SK-N-SH treated with all-trans-retinoic acid at 6 μM for 48 hours (cell line): ENCODE results near the gene PRCC.

Source experiments
- CSDC2 ChIP-seq: fragments of 250-450 bp; sonication (Bioruptor Pico); IDR thresholded peaks from 2 replicates; pipeline ENCODE4 v1.5.0; 2020; ENCODE audit warnings: mild to moderate bottlenecking, moderate library complexity
- CSRNP3 ChIP-seq: fragments of 250-450 bp; sonication (Bioruptor Pico); IDR thresholded peaks from 2 replicates; pipeline ENCODE4 v1.5.1; 2021; ENCODE audit warnings: mild to moderate bottlenecking, moderate library complexity
- GLIS3 ChIP-seq: fragments of 250-450 bp; sonication (Bioruptor Pico); IDR thresholded peaks from 2 replicates; pipeline ENCODE4 v1.5.0; 2020; ENCODE audit warnings: mild to moderate bottlenecking, moderate library complexity
- OSR1 ChIP-seq: fragments of 250-450 bp; sonication (Bioruptor Pico); IDR thresholded peaks from 2 replicates; pipeline ENCODE4 v1.8.0; 2022; ENCODE audit warnings: moderate library complexity, mild to moderate bottlenecking, inconsistent platforms
- PPARA ChIP-seq: fragments of 250-450 bp; sonication (Bioruptor Pico); IDR thresholded peaks from 2 replicates; pipeline ENCODE4 v1.5.0; 2020; ENCODE audit warnings: mild to moderate bottlenecking, borderline replicate concordance
- RARB ChIP-seq: fragments of 250-450 bp; sonication (Bioruptor Pico); IDR thresholded peaks from 2 replicates; pipeline ENCODE4 v1.8.0; 2021; ENCODE audit warnings: mild to moderate bottlenecking, moderate library complexity
- TOX ChIP-seq: fragments of 250-450 bp; sonication (Bioruptor Pico); IDR thresholded peaks from 2 replicates; pipeline ENCODE4 v1.8.0; 2021; ENCODE audit warnings: mild to moderate bottlenecking, moderate library complexity, borderline replicate concordance
- TSHZ2 ChIP-seq: fragments of 250-450 bp; sonication (Bioruptor Pico); IDR thresholded peaks from 2 replicates; pipeline ENCODE4 v1.5.0; 2020; ENCODE audit warnings: mild to moderate bottlenecking, moderate library complexity
- ZFP3 ChIP-seq: fragments of 250-450 bp; sonication (Bioruptor Pico); IDR thresholded peaks from 2 replicates; pipeline ENCODE4 v1.5.0; 2020; ENCODE audit warnings: mild to moderate bottlenecking, moderate library complexity
- ZFP30 ChIP-seq: fragments of 450-650 bp; formaldehyde crosslinking; IDR thresholded peaks from 2 replicates; pipeline ENCODE4 v1.5.0; 2022; ENCODE audit warnings: mild to moderate bottlenecking, moderate library complexity
- ZNF565 ChIP-seq: fragments of 450-650 bp; formaldehyde crosslinking; conservative IDR thresholded peaks from 2 replicates; pipeline ENCODE4 v1.5.0; 2020; ENCODE audit warnings: low read depth, mild to moderate bottlenecking, moderate library complexity
- TF ChIP-seq, protein P1 (sequence below): fragments of 250-450 bp; sonication (Bioruptor Pico); IDR thresholded peaks from 2 replicates; pipeline ENCODE4 v1.8.0; 2020; ENCODE audit warnings: mild to moderate bottlenecking, moderate library complexity, borderline replicate concordance

DNA sequence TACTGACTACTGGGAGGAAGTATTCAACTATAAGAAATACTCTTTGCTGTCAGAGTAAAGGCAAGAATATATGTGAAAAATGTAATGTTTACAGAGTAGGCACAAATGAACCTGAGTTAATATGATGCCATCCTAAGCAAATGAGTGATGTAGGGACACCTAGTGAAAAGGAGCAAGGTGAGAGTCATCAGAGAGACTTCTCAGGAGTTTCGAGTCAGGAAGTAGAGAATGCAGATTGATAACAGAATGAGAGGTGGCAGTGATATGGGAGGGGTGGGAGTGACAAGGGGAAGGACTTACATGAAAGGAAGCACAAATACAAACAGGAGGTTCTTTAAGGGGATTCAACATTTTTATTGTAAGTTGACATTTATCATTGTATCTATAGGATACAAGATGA lies 10.2 kb downstream of the PRCC start:
- TF ChIP-seq, protein P1, sequence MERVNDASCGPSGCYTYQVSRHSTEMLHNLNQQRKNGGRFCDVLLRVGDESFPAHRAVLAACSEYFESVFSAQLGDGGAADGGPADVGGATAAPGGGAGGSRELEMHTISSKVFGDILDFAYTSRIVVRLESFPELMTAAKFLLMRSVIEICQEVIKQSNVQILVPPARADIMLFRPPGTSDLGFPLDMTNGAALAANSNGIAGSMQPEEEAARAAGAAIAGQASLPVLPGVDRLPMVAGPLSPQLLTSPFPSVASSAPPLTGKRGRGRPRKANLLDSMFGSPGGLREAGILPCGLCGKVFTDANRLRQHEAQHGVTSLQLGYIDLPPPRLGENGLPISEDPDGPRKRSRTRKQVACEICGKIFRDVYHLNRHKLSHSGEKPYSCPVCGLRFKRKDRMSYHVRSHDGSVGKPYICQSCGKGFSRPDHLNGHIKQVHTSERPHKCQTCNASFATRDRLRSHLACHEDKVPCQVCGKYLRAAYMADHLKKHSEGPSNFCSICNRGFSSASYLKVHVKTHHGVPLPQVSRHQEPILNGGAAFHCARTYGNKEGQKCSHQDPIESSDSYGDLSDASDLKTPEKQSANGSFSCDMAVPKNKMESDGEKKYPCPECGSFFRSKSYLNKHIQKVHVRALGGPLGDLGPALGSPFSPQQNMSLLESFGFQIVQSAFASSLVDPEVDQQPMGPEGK (CRISPR knock-in tag) = no peak
- TF ChIP-seq CSRNP3 (CRISPR knock-in tag) (no peak), RARB (CRISPR knock-in tag) (no peak), OSR1 (CRISPR knock-in tag) (no peak), ZFP30 (no peak), PPARA (CRISPR knock-in tag) (no peak), ZFP3 (no peak), ZNF565 (CRISPR knock-in tag) (no peak), TOX (CRISPR knock-in tag) (no peak), GLIS3 (CRISPR knock-in tag) (no peak), CSDC2 (CRISPR knock-in tag) (no peak), TSHZ2 (CRISPR knock-in tag) (no peak)
